ENCODE data around the gene ZFR2.

DNA sequence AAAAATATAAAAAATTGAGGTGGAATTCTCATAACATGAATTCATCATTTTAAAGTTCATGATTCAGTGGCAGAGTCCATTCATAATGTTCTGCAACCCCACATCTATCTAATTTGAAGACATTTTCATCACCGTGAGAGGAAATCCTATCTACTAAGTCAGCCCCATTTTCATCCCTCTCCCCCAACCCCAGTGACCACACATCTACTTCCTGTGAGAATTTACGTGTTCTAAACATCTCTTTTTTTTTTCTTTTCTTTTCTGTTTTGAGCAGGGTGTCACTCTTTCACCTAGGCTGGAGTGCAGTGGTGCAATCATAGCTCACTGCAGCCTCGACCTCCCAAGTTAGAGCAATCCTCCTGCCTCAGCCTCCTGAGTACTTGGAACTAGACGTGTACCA is 29.1 kb upstream of the ZFR2 start:
- TF ChIP-seq POLR2A (IDR thresholded peaks at IDR 0.05) = no peak
- TF ChIP-seq, protein P1, sequence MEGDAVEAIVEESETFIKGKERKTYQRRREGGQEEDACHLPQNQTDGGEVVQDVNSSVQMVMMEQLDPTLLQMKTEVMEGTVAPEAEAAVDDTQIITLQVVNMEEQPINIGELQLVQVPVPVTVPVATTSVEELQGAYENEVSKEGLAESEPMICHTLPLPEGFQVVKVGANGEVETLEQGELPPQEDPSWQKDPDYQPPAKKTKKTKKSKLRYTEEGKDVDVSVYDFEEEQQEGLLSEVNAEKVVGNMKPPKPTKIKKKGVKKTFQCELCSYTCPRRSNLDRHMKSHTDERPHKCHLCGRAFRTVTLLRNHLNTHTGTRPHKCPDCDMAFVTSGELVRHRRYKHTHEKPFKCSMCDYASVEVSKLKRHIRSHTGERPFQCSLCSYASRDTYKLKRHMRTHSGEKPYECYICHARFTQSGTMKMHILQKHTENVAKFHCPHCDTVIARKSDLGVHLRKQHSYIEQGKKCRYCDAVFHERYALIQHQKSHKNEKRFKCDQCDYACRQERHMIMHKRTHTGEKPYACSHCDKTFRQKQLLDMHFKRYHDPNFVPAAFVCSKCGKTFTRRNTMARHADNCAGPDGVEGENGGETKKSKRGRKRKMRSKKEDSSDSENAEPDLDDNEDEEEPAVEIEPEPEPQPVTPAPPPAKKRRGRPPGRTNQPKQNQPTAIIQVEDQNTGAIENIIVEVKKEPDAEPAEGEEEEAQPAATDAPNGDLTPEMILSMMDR (IDR thresholded peaks at IDR 0.05) = no peak
- no peak for TF ChIP-seq POLR2AphosphoS5 (IDR thresholded peaks at IDR 0.05)

Measured in transverse colon (tissue), 4 donors.